ENCODE data around the gene MAFG. TPM values are rescaled to one million over a fixed set of nuclear protein-coding genes. Genes with fewer than 3 reads are reported as not detected.

MAFG gene
- total and polyA plus RNA-seq, 3 experiments from 2014 or later, result 2.5 to 34.7 (median 28.4) TPM

- no peak within 1 kb of the TSS for H3K27ac ChIP-seq (ENCODE audit: low read depth, low read length)
- no peak for DNase-seq
- H3K36me3 ChIP-seq (ENCODE audit: insufficient read depth, low read length), result no peaks in the 10 kb centered on the region
- no peaks in the 10 kb centered on the region for H3K27me3 ChIP-seq (ENCODE audit: insufficient read depth, low read length, poor library complexity, severe bottlenecking)
- CTCF ChIA-PET, result interaction anchor here (2.0 kb wide), 1 partner anchor 13 kb away, joined by 10 read pairs; no protein-coding TSS in a partner anchor
- no peak within 1 kb of the TSS for H3K4me3 ChIP-seq (ENCODE audit: low read length)
- Mint-ChIP-seq H3K4me1 (peaks cover 0 to 3% (median 0%) of the 10 kb centered on the region in 3 donors), H3K27me3 (peaks cover 0 to 4% of the 10 kb centered on the region in 2 donors), H3K4me3 (no peak within 1 kb of the TSS), H3K36me3 (no peaks in the 10 kb centered on the region), H3K9me3 (no peaks in the 10 kb centered on the region), H3K27ac (peak within 1 kb of the TSS in 2 of 8 donors; percentile 46 to 55)
- POLR2A ChIA-PET, result no interaction called here
- no peaks in the 10 kb centered on the region for H3K9me3 ChIP-seq (ENCODE audit: low read length)
- no peaks in the 10 kb centered on the region for H3K4me1 ChIP-seq (ENCODE audit: insufficient read depth, low read length)
Observed at GRCh38 chr17:81947189-81947588, 19.7 kb upstream of the MAFG start, which contains the start of gene MYADML2. Gene MYADML2 (minus strand): TSS chr17:81947233. CDS start chr17:81941741, 5,492 bp downstream.

- CTCF ChIA-PET, result interaction anchor here (1.3 to 1.7 kb wide), 2 partner anchors 14 to 16 kb away, joined by 3 to 7 read pairs; no protein-coding TSS in a partner anchor
- Mint-ChIP-seq H3K27me3 (peaks cover 0 to 11% of the 10 kb centered on the region in 2 donors), H3K36me3 (no peaks in the 10 kb centered on the region), H3K4me3 (no peak overlapping the region), H3K9me3 (no peaks in the 10 kb centered on the region), H3K27ac (no peak overlapping the region), H3K4me1 (no peaks in the 10 kb centered on the region)
- H3K4me3 ChIP-seq (ENCODE audit: low read length), result no peak overlapping the region
- DNase-seq, result no peak
- H3K4me1 ChIP-seq (ENCODE audit: insufficient read depth, low read length), result no peaks in the 10 kb centered on the region
- H3K27me3 ChIP-seq (ENCODE audit: insufficient read depth, low read length, poor library complexity, severe bottlenecking), result no peaks in the 10 kb centered on the region
- H3K9me3 ChIP-seq (ENCODE audit: low read length), result no peaks in the 10 kb centered on the region
- POLR2A ChIA-PET, result no interaction called here
- no peak overlapping the region for H3K27ac ChIP-seq (ENCODE audit: low read depth, low read length)
- no peaks in the 10 kb centered on the region for H3K36me3 ChIP-seq (ENCODE audit: insufficient read depth, low read length)
Observed at GRCh38 chr17:81944858-81945257, 17.3 kb upstream of the MAFG start.

GRCh38 chr17:81942167-81942553, 14.6 kb upstream of the MAFG start:
- H3K9me3 ChIP-seq (ENCODE audit: low read length), result no peaks in the 10 kb centered on the region
- no peaks in the 10 kb centered on the region for H3K4me1 ChIP-seq (ENCODE audit: insufficient read depth, low read length)
- no peak overlapping the region for H3K27ac ChIP-seq (ENCODE audit: low read depth, low read length)
- Mint-ChIP-seq H3K36me3 (no peaks in the 10 kb centered on the region), H3K27ac (no peak overlapping the region), H3K4me1 (peaks cover 0 to 6% (median 3%) of the 10 kb centered on the region in 3 donors), H3K27me3 (peaks cover 4 to 11% of the 10 kb centered on the region in 2 donors), H3K4me3 (no peak overlapping the region), H3K9me3 (no peaks in the 10 kb centered on the region)
- POLR2A ChIA-PET, result interaction anchor here (0.7 kb wide), 1 partner anchor 109 kb away, joined by 4 read pairs; no protein-coding TSS in a partner anchor
- H3K4me3 ChIP-seq (ENCODE audit: low read length), result no peak overlapping the region
- H3K36me3 ChIP-seq (ENCODE audit: insufficient read depth, low read length), result no peaks in the 10 kb centered on the region
- H3K27me3 ChIP-seq (ENCODE audit: insufficient read depth, low read length, poor library complexity, severe bottlenecking), result no peaks in the 10 kb centered on the region
- no peak for DNase-seq
- CTCF ChIA-PET, result interaction anchor here (1.8 kb wide), 1 partner anchor 18 kb away, joined by 7 read pairs; no protein-coding TSS in a partner anchor

- Histone ChIP-seq H3K4me1 (ENCODE audit: insufficient read depth, low read length) (peaks cover 3% of the 10 kb centered on the region), H3K4me3 (ENCODE audit: low read length) (no peak overlapping the region), H3K27ac (ENCODE audit: low read depth, low read length) (no peak overlapping the region), H3K36me3 (ENCODE audit: insufficient read depth, low read length) (no peaks in the 10 kb centered on the region), H3K27me3 (ENCODE audit: insufficient read depth, low read length, poor library complexity, severe bottlenecking) (no peaks in the 10 kb centered on the region), H3K9me3 (ENCODE audit: low read length) (no peaks in the 10 kb centered on the region)
- peaks cover 0 to 6% (median 3%) of the 10 kb centered on the region in 3 donors for H3K4me1 Mint-ChIP-seq
- H3K27ac Mint-ChIP-seq, result no peak overlapping the region
- no peaks in the 10 kb centered on the region for H3K36me3 Mint-ChIP-seq
- no peaks in the 10 kb centered on the region for H3K9me3 Mint-ChIP-seq
- POLR2A ChIA-PET, result no interaction called here
- H3K27me3 Mint-ChIP-seq, result peaks cover 4 to 11% of the 10 kb centered on the region in 2 donors
- H3K4me3 Mint-ChIP-seq, result no peak overlapping the region
- no peak for DNase-seq
- CTCF ChIA-PET, result interaction anchor here (1.8 kb wide), 1 partner anchor 18 kb away, joined by 7 read pairs; no protein-coding TSS in a partner anchor
Observed at GRCh38 chr17:81941484-81942166, 14.1 kb upstream of the MAFG start.

GRCh38 chr17:81940538-81941483, 13.3 kb upstream of the MAFG start:
- H3K4me3 ChIP-seq (ENCODE audit: low read length), result no peak overlapping the region
- CTCF ChIA-PET, result no interaction called here

GRCh38 chr17:81939881-81940385, 12.4 kb upstream of the MAFG start:
- Mint-ChIP-seq H3K27me3 (peaks cover 4 to 11% of the 10 kb centered on the region in 2 donors), H3K4me3 (peak overlapping the region in 1 of 7 donors; percentile 40), H3K36me3 (no peaks in the 10 kb centered on the region), H3K4me1 (peaks cover 0 to 8% (median 5%) of the 10 kb centered on the region in 3 donors), H3K9me3 (no peaks in the 10 kb centered on the region), H3K27ac (no peak overlapping the region)
- POLR2A ChIA-PET, result no interaction called here
- Histone ChIP-seq H3K36me3 (ENCODE audit: insufficient read depth, low read length) (no peaks in the 10 kb centered on the region), H3K27ac (ENCODE audit: low read depth, low read length) (no peak overlapping the region), H3K27me3 (ENCODE audit: insufficient read depth, low read length, poor library complexity, severe bottlenecking) (no peaks in the 10 kb centered on the region), H3K9me3 (ENCODE audit: low read length) (no peaks in the 10 kb centered on the region), H3K4me1 (ENCODE audit: insufficient read depth, low read length) (peaks cover 5% of the 10 kb centered on the region), H3K4me3 (ENCODE audit: low read length) (no peak overlapping the region)
- DNase-seq, result no peak
- CTCF ChIA-PET, result no interaction called here

More at GRCh38 chr17:81940538-81941483, 13.3 kb upstream of the MAFG start:
- H3K9me3 ChIP-seq (ENCODE audit: low read length), result no peaks in the 10 kb centered on the region
- POLR2A ChIA-PET, result no interaction called here
- no peak overlapping the region for H3K27ac ChIP-seq (ENCODE audit: low read depth, low read length)
- DNase-seq, result no peak
- H3K27ac Mint-ChIP-seq, result no peak overlapping the region
- H3K27me3 ChIP-seq (ENCODE audit: insufficient read depth, low read length, poor library complexity, severe bottlenecking), result no peaks in the 10 kb centered on the region
- H3K36me3 ChIP-seq (ENCODE audit: insufficient read depth, low read length), result no peaks in the 10 kb centered on the region
- H3K27me3 Mint-ChIP-seq, result peaks cover 4 to 11% of the 10 kb centered on the region in 2 donors
- no peaks in the 10 kb centered on the region for H3K36me3 Mint-ChIP-seq
- H3K4me1 Mint-ChIP-seq, result peaks cover 0 to 8% (median 4%) of the 10 kb centered on the region in 3 donors
- no peaks in the 10 kb centered on the region for H3K9me3 Mint-ChIP-seq
- H3K4me1 ChIP-seq (ENCODE audit: insufficient read depth, low read length), result peaks cover 5% of the 10 kb centered on the region
- H3K4me3 Mint-ChIP-seq, result no peak overlapping the region

GRCh38 chr17:81939218-81939617, 11.7 kb upstream of the MAFG start:
- Histone ChIP-seq H3K36me3 (ENCODE audit: insufficient read depth, low read length) (no peaks in the 10 kb centered on the region), H3K4me1 (ENCODE audit: insufficient read depth, low read length) (peaks cover 5% of the 10 kb centered on the region), H3K9me3 (ENCODE audit: low read length) (no peaks in the 10 kb centered on the region), H3K27ac (ENCODE audit: low read depth, low read length) (no peak overlapping the region), H3K27me3 (ENCODE audit: insufficient read depth, low read length, poor library complexity, severe bottlenecking) (no peaks in the 10 kb centered on the region), H3K4me3 (ENCODE audit: low read length) (no peak overlapping the region)
- Mint-ChIP-seq H3K4me1 (peaks cover 0 to 8% (median 5%) of the 10 kb centered on the region in 3 donors), H3K4me3 (peak overlapping the region in 1 of 7 donors; percentile 40), H3K27ac (no peak overlapping the region), H3K36me3 (no peaks in the 10 kb centered on the region), H3K27me3 (peaks cover 4 to 11% of the 10 kb centered on the region in 2 donors), H3K9me3 (no peaks in the 10 kb centered on the region)
- ChIA-PET POLR2A (no interaction called here), CTCF (no interaction called here)
- no peak for DNase-seq
